Measurements from ENCODE around the gene MALAT1.
"Not testable (repeated sequence)": the region's sequence is repeated elsewhere in the genome, so short reads cannot be mapped to it uniquely, and the experiment has no call there.

MALAT1 gene

GRCh38 chr11:65498977-65499712, at the start of gene MALAT1:
TSS of gene MALAT1 (plus strand) at chr11:65499045.
- peak; percentile 98 for DNase-seq

DNA sequence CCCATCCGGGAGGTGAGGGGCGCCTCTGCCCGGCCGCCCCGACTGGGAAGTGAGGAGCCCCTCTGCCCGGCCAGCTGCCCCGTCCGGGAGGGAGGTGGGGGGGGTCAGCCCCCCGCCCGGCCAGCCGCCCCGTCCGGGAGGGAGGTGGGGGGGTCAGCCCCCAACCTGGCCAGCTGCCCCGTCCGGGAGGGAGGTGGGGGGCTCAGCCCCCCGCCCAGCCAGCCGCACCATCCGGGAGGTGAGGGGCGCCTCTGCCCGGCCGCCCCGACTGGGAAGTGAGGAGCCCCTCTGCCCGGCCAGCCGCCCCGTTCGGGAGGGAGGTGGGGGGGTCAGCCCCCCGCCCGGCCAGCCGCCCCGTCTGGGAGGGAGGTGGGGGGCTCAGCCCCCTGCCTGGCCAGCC, 47.5 kb upstream of the MALAT1 start:
- DNase-seq = not testable (repeated sequence)

GRCh38 chr11:65452259-65452658, 46.6 kb upstream of the MALAT1 start:
- DNase-seq = not testable (repeated sequence)

GRCh38 chr11:65452806-65453490, 45.9 kb upstream of the MALAT1 start:
- DNase-seq = peak; percentile 68

DNA sequence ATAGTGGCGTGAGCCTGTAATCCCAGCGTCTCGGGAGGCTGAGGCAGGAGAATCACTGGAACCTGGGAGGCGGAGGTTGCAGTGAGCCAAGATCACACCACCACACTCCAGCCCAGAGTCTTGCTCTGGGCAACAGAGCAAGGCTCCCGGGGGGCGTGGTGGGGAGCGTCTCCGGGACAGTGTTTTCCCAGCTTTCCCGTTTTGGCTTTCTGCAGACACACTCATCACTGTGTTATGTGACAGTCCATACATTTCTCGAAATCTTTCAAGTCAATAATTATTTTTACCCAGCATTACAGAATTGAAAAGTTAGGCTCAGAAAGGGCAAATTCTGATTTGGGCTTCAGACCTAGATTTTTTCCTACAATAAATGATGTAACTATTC, 44.5 kb upstream of the MALAT1 start:
- no peak for DNase-seq

DNA sequence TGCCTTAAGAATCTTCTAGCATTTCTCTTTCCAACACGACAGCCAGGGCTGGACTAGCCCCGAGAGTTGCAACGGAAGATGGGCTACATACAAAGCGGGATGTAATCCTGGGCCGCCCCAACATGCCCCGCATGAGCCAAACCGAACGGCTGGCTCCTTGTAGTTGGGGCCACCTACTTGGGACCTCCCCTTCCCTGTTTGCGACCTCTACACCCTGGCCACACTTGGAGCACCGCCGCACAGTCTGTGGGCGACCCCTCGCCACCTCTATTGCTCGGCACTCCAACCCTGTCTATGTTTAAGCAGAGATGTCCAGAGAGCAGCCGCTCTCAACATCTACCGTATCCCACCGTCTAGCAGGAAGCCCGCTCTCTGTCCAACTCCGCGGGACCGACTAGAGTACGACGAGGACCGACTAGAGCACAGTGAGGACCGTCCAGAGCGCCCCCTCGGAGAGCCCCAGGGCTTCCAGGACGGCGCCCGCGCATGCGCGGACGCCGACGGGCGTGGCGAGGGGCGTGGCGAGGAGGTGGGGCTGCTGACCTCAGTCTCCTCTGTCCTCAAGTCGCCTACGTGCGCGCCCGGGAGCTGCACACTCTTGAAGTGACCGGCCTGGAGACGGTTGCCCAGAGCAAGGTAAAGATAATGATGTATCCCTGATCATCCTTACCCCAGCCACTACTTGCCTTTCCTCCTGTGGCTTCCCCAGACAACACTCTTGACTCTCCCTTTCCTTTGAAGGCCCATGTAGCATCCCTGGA, 44.0 kb upstream of the MALAT1 start:
- peak; percentile 93 for DNase-seq

DNA sequence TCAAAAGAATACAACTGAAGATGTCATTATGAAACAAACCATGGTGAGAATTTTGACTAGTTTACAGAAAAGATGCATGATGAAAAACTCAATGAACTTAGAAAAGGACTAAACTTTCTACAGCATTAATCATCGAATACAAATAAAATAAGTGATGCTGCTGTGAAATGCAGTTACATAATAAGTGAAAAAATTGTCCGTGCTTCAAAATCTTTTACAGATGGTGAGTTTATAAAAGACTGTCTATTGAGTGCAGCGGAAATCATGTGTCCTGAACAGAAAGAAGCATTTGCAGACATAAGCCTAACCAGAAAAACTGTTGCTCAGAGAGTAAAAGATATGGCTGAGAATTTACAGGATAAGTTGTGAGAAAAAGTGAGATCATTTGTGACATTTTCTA, 42.4 kb upstream of the MALAT1 start:
- DNase-seq = no peak

- no peak for DNase-seq
Measured at GRCh38 chr11:65459552-65459951, 39.3 kb upstream of the MALAT1 start.

- not testable (repeated sequence) for DNase-seq
Measured at GRCh38 chr11:65465471-65465870, 33.4 kb upstream of the MALAT1 start.

DNA sequence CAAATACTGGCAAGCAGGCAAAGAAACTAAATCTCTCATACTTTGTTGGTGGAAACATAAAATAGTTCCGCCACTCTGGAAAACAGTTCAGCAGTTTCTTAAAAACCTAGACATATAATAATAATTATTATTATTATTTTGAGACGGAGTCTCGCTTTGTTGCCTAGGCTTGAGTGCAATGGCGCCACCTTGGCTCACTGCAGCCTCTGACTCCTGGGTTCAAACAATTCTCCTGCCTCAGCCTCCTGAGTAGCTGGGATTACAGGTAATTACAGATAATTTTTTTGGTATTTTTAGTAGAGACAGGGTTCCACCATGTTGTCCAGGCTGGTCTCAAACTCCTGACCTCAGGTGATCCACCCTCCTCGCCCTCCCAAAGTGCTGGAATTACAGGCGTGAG, 31.5 kb upstream of the MALAT1 start:
- not testable (repeated sequence) for DNase-seq

GRCh38 chr11:65468874-65469333, 29.9 kb upstream of the MALAT1 start:
- no peak for DNase-seq

DNA sequence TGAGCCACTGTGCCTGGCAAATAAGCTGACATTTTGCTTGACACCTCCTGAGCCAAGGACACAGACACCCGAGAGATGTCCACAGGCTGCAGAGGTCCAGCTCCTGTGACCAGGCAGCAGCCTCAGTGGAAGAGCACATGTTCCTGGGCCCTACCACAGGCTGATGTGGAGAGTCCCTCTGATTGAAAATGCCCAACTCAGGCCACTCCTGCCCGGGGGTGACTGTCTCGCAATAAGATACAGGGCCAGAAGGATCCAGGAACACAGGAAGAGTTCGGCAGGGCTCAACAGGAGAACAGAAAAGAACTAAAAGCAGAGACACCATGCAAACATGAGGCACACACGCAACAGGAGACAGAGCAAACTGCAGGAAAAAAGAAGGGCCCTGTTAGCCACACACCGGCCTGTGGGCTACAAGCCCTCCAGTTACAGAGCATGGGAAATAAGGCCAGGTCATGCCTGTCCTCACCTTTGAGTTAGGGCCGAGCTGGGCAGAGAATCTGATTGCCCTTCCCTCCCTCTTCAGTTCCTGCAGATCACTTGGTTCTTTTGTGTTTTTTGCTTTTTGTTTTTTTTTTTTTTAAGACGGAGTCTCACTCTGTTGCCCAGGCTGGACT, 28.3 kb upstream of the MALAT1 start:
- no peak for DNase-seq

GRCh38 chr11:65471447-65471891, 27.4 kb upstream of the MALAT1 start:
- DNase-seq = no peak

DNA sequence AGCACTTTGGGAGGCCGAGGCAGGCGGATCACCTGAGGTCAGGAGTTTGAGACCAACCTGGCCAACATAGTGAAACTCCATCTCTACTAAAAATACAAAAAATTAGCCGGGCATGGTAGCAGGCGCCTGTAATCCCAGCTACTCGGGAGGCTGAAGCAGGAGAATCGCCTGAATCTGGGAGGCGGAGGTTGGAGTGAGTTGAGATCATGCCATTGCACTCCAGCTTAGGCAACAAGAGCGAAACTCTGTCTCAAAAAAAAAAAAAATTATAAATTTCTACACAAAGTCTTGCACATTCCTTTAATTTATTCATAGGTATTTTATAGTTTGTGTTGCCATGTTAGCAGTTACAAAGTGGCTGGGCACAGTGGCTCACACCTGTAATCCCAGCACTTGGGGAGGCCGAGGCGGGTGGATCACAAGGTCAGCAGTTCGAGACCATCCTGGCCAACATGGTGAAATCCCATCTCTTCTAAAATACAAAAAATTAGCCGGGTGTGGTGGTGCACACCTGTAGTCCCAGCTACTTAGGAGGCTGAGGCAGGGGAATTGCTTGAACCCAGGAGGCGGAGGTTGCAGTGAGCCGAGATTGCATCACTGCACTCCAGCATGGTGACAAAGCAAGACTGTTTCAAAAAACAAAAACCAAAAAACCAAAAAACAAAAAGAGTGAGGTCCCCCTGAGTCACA, 26.1 kb upstream of the MALAT1 start:
- not testable (repeated sequence) for DNase-seq

- DNase-seq = no peak
Measured at GRCh38 chr11:65473278-65473860, 25.5 kb upstream of the MALAT1 start.

DNA sequence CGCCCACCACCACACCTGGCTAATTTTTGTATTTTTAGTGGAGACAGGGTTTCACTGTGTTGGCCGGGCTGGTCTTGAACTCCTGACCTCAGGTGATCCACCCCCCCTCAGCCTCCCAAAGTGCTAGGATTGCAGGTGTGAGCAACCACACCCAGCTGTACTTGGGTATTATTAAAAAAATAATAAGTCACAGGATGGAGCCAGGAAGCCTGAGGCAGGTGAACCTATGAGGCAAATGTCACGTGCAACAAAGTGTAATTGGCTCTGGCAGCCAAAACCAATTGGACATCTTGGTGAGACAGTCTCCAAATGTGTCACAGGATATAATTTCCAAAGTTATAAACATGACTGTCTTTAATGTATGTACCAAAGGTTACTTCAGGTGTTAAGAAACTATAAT, 24.0 kb upstream of the MALAT1 start:
- DNase-seq = no peak

- no peak for DNase-seq
Measured at GRCh38 chr11:65476632-65477148, 22.2 kb upstream of the MALAT1 start.

DNA sequence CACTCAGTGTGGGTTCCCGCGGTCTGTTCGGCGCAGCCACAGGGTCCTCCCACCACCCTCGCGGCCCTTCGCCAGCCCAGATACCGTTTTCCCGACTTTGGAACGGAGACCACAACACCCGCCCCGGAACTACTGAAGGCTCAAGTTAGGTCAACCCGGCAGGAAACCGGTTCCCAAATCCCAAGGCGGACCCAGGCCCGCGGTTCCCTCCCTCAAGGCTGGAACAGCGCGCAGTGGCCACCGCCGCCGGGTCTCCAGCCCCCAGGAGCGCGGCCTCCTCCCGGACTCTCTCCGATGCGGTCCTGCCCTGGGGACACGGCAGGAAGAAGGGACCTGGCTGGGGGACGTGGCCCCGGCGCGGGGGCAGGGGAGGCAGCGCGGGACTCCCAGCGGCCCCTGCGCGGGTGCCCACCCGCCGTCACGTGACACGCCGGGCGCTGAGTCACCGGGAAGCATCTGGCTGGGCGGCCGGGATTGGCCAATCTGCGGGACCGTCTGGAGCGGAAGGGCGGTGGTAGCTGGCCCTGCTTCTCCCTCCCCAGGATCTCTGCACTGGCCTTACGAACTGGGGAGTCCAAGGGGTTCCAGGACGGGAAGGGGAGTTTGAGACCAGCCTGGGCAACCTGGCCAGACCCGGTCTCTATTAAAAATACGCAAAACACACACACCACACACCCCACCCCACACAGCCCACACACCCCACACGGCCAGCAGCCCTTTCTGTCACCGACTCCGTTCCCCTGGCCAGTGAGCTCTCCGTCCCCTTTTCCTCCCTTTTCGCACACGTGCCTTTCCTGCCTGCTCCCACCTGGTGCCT, 21.5 kb upstream of the MALAT1 start:
- peak; percentile 96 for DNase-seq

DNA sequence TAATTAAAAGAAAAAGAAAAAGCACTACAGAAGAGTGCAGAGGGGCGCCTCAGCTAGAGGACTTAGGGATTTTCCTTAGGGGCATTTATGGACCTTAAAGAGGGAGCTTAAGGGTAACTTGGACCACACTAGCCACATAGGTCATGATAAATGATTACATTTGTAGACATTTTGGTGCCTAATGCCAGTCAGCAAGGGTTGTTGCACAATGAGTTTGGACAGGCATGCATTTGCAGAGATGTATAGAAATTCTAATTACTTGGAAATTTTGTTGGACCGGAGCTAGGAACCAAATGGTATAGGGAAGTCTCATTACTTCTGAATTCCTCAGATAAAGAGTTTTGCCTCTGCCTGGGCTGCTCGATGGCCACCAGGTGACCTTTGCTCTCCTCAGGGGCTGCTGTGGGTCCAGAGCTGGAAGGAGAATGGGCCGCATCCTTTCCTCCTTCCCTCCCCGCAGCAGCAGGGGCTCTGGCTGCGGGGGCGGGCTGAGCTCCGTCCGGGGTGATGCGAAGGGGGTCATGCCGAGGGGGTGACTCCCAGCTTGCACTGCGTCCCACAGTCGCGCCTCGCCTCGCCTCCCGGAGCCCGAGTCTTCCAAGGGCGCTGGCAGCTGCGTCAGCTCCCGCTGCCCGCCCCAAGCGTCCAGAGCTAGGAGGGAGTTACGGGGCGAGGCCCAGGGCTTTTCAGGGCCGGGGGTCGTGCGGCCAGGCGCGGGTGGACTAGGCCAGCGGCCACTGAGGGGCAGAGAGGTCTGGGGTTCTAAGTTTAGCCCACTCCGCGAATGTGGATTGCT, 20.3 kb upstream of the MALAT1 start:
- DNase-seq = no peak

All from right forelimb (tissue), 1 donor.